Activated CD4-positive, alpha-beta memory T cell treated with anti-CD3 and anti-CD28 coated beads for 36 hours (primary cell): ENCODE measurements around the gene TRIM7. TPM values are rescaled to one million over a fixed set of nuclear protein-coding genes. Genes with fewer than 3 reads are reported as not detected.
"Not testable (repeated sequence)": the region's sequence is repeated elsewhere in the genome, so short reads cannot be mapped to it uniquely, and the experiment has no call there.

Experiments
- CTCF ChIA-PET: fragments of 350-600 bp; sonication (Branson Sonifier 250); formaldehyde crosslinking; loops from one replicate; lab custom pipeline; 2021; ENCODE audit warnings: antibody characterized with exemption, inconsistent platforms; lab: Charles Lee
- POLR2A ChIA-PET: fragments of 350-600 bp; sonication (Branson Sonifier 250); formaldehyde crosslinking; loops from one replicate; lab custom pipeline; 2021; ENCODE audit warnings: antibody characterized with exemption; lab: Charles Lee
- DNase-seq: peaks from one replicate; pipeline ENCODE4 v3.0.0-alpha.2; 2020
- H3K27ac Mint-ChIP-seq: one replicate; pipeline ENCODE4 v1.8.0; 2021; ENCODE audit warnings: mixed read lengths
- H3K27me3 Mint-ChIP-seq: one replicate; pipeline ENCODE4 v1.8.0; 2021; ENCODE audit warnings: mixed read lengths
- H3K36me3 Mint-ChIP-seq: one replicate; pipeline ENCODE4 v1.8.0; 2021; ENCODE audit warnings: mixed read lengths
- H3K4me1 Mint-ChIP-seq: one replicate; pipeline ENCODE4 v1.8.0; 2021; ENCODE audit warnings: low read depth, mixed read lengths
- H3K4me3 Mint-ChIP-seq: one replicate; pipeline ENCODE4 v1.8.0; 2021; ENCODE audit warnings: mild to moderate bottlenecking, mixed read lengths
- H3K9me3 Mint-ChIP-seq: one replicate; pipeline ENCODE4 v1.8.0; 2021; ENCODE audit warnings: mixed read lengths
- intact Hi-C: fragments of 100-400 bp; cut with micrococcal nuclease; formaldehyde crosslinking; loops from one replicate; pipeline ENCODE4 v1.15.1; 2023
- total RNA-seq, 2 experiments: library from RNA; stranded (reverse); gene quantifications; one replicate each; pipeline ENCODE4 v1.2.3, GENCODE V29; 2021

TRIM7 gene
- total RNA-seq, 2 experiments from 2014 or later, result 2.9 to 3.5 TPM

GRCh38 chr5:181181650-181182565 lies 23.1 kb downstream of the TRIM7 start:
- CTCF ChIA-PET, result interaction anchor here (1.2 to 1.5 kb wide), 2 partner anchors 9 to 24 kb away, joined by 3 read pairs; no protein-coding TSS in a partner anchor
- Mint-ChIP-seq H3K27ac (peak overlapping the region; percentile 4), H3K9me3 (no peaks in the 10 kb centered on the region), H3K27me3 (peaks cover 7% of the 10 kb centered on the region), H3K4me1 (peaks cover 28% of the 10 kb centered on the region), H3K4me3 (no peak overlapping the region), H3K36me3 (no peaks in the 10 kb centered on the region)
- DNase-seq, result peak; percentile 81
- intact Hi-C loops, result loop anchor here (1.0 to 2.0 kb wide), 4 partner anchors 9 to 100 kb away; no protein-coding TSS in a partner anchor
- POLR2A ChIA-PET, result no interaction called here

GRCh38 chr5:181177559-181177958 lies 27.4 kb downstream of the TRIM7 start:
- POLR2A ChIA-PET, result interaction anchor here (0.9 kb wide), 1 partner anchor 9 kb away, joined by 3 read pairs; no protein-coding TSS in a partner anchor
- H3K36me3 Mint-ChIP-seq, DNase-seq, CTCF ChIA-PET, H3K27ac Mint-ChIP-seq, H3K9me3 Mint-ChIP-seq, H3K4me3 Mint-ChIP-seq, intact Hi-C loops: not testable (repeated sequence)
- H3K27me3 Mint-ChIP-seq, result peaks cover 27% of the 10 kb centered on the region
- peaks cover 19% of the 10 kb centered on the region for H3K4me1 Mint-ChIP-seq

GRCh38 chr5:181176254-181176952 lies 28.6 kb downstream of the TRIM7 start:
- Mint-ChIP-seq H3K4me1 (peaks cover 14% of the 10 kb centered on the region), H3K27ac (no peak overlapping the region), H3K9me3 (no peaks in the 10 kb centered on the region), H3K4me3 (no peak overlapping the region), H3K27me3 (peaks cover 32% of the 10 kb centered on the region), H3K36me3 (no peaks in the 10 kb centered on the region)
- ChIA-PET POLR2A (no interaction called here), CTCF (no interaction called here)
- intact Hi-C loops, result no loop called here
- no peak for DNase-seq

- peak; percentile 86 for DNase-seq
- Mint-ChIP-seq H3K9me3 (no peaks in the 10 kb centered on the region), H3K4me1 (peaks cover 36% of the 10 kb centered on the region), H3K27ac (peak overlapping the region; percentile 80), H3K4me3 (peak overlapping the region; percentile 86), H3K36me3 (no peaks in the 10 kb centered on the region), H3K27me3 (peaks cover 57% of the 10 kb centered on the region)
- intact Hi-C loops, result loop anchor here (1.0 to 2.0 kb wide), 4 partner anchors 9 to 45 kb away; no protein-coding TSS in a partner anchor
- CTCF ChIA-PET, result interaction anchor here (1.5 to 4.0 kb wide), 4 partner anchors 11 to 305 kb away, joined by 3 to 23 read pairs (median 5); no protein-coding TSS in a partner anchor
- POLR2A ChIA-PET, result interaction anchor here (1.0 to 1.8 kb wide), 2 partner anchors 15 to 16 kb away, joined by 3 to 5 read pairs; no protein-coding TSS in a partner anchor
These were observed 31.3 kb downstream of the TRIM7 start for GRCh38 chr5:181173420-181174342.

GRCh38 chr5:181173027-181173419 lies 32.0 kb downstream of the TRIM7 start:
- no peak for DNase-seq
- CTCF ChIA-PET, result interaction anchor here (1.2 to 4.0 kb wide), 5 partner anchors 8 to 304 kb away, joined by 3 to 23 read pairs (median 3); no protein-coding TSS in a partner anchor
- POLR2A ChIA-PET, result interaction anchor here (1.0 to 1.8 kb wide), 3 partner anchors 16 to 19 kb away, joined by 3 to 5 read pairs (median 4); no protein-coding TSS in a partner anchor
- no peaks in the 10 kb centered on the region for H3K9me3 Mint-ChIP-seq
- peak overlapping the region; percentile 80 for H3K27ac Mint-ChIP-seq
- intact Hi-C loops, result loop anchor here (1.0 to 2.0 kb wide), 4 partner anchors 9 to 45 kb away; no protein-coding TSS in a partner anchor
- peak overlapping the region; percentile 86 for H3K4me3 Mint-ChIP-seq
- H3K36me3 Mint-ChIP-seq, result no peaks in the 10 kb centered on the region
- peaks cover 40% of the 10 kb centered on the region for H3K4me1 Mint-ChIP-seq
- H3K27me3 Mint-ChIP-seq, result peaks cover 62% of the 10 kb centered on the region

GRCh38 chr5:181171782-181172181 lies 33.2 kb downstream of the TRIM7 start:
- ChIA-PET POLR2A (no interaction called here), CTCF (interaction anchor here (1.9 to 4.0 kb wide), 2 partner anchors 13 kb away, joined by 7 to 23 read pairs; no protein-coding TSS in a partner anchor)
- intact Hi-C loops, result loop anchor here (2.0 kb wide), 1 partner anchor 17 kb away; no protein-coding TSS in a partner anchor
- H3K27ac Mint-ChIP-seq, result no peak overlapping the region
- H3K4me1 Mint-ChIP-seq, result peaks cover 50% of the 10 kb centered on the region
- H3K27me3 Mint-ChIP-seq, result peaks cover 66% of the 10 kb centered on the region
- no peak overlapping the region for H3K4me3 Mint-ChIP-seq
- H3K36me3 Mint-ChIP-seq, result no peaks in the 10 kb centered on the region
- H3K9me3 Mint-ChIP-seq, result no peaks in the 10 kb centered on the region
- no peak for DNase-seq

GRCh38 chr5:181170996-181171395 lies 34.0 kb downstream of the TRIM7 start:
- DNase-seq, result no peak
- no peak overlapping the region for H3K4me3 Mint-ChIP-seq
- CTCF ChIA-PET, result no interaction called here
- H3K36me3 Mint-ChIP-seq, result no peaks in the 10 kb centered on the region
- H3K9me3 Mint-ChIP-seq, result no peaks in the 10 kb centered on the region
- H3K4me1 Mint-ChIP-seq, result peaks cover 55% of the 10 kb centered on the region
- no peak overlapping the region for H3K27ac Mint-ChIP-seq
- H3K27me3 Mint-ChIP-seq, result peaks cover 67% of the 10 kb centered on the region
- POLR2A ChIA-PET, result no interaction called here
- intact Hi-C loops, result no loop called here

GRCh38 chr5:181170237-181170825 lies 34.7 kb downstream of the TRIM7 start:
- intact Hi-C loops, result no loop called here
- Mint-ChIP-seq H3K9me3 (no peaks in the 10 kb centered on the region), H3K4me1 (peaks cover 57% of the 10 kb centered on the region), H3K4me3 (peak overlapping the region; percentile 55), H3K36me3 (peaks cover 2% of the 10 kb centered on the region), H3K27me3 (peaks cover 72% of the 10 kb centered on the region), H3K27ac (peak overlapping the region; percentile 38)
- DNase-seq, result no peak
- ChIA-PET POLR2A (no interaction called here), CTCF (no interaction called here)

- Mint-ChIP-seq H3K4me3 (peak overlapping the region; percentile 55), H3K4me1 (peaks cover 58% of the 10 kb centered on the region), H3K27me3 (peaks cover 74% of the 10 kb centered on the region), H3K27ac (peak overlapping the region; percentile 66)
- intact Hi-C loops, result loop anchor here (2.0 kb wide), 1 partner anchor 13 kb away; no protein-coding TSS in a partner anchor
- H3K9me3 Mint-ChIP-seq, POLR2A ChIA-PET, H3K36me3 Mint-ChIP-seq: not testable (repeated sequence)
- CTCF ChIA-PET, result interaction anchor here (0.9 kb wide), 1 partner anchor 11 kb away, joined by 3 read pairs; no protein-coding TSS in a partner anchor
- DNase-seq, result peak; percentile 90
These were observed 35.3 kb downstream of the TRIM7 start for GRCh38 chr5:181169459-181170236.

- Mint-ChIP-seq H3K9me3 (no peaks in the 10 kb centered on the region), H3K4me1 (peaks cover 59% of the 10 kb centered on the region), H3K27ac (no peak overlapping the region), H3K36me3 (peaks cover 2% of the 10 kb centered on the region), H3K27me3 (peaks cover 73% of the 10 kb centered on the region), H3K4me3 (peak overlapping the region; percentile 15)
- ChIA-PET POLR2A (interaction anchor here (0.9 kb wide), 1 partner anchor 9 kb away, joined by 3 read pairs; no protein-coding TSS in a partner anchor), CTCF (interaction anchor here (0.8 to 1.8 kb wide), 5 partner anchors 10 to 39 kb away, joined by 3 to 9 read pairs (median 3); no protein-coding TSS in a partner anchor)
- intact Hi-C loops, result loop anchor here (2.0 kb wide), 1 partner anchor 14 kb away; no protein-coding TSS in a partner anchor
- no peak for DNase-seq
These were observed 36.3 kb downstream of the TRIM7 start for GRCh38 chr5:181168595-181169118.
